Middle frontal gyrus (tissue), 1 donor: Measurements from ENCODE around the gene YIPF1.
"Not testable (repeated sequence)": the region's sequence is repeated elsewhere in the genome, so short reads cannot be mapped to it uniquely, and the experiment has no call there.

Experiments
- DNase-seq: peaks from one replicate; pipeline ENCODE4 v3.0.0-alpha.2; 2015; ENCODE audit warnings: low spot score; ENCODE audit errors: extremely low spot score

The YIPF1 gene

GRCh38 chr1:53842347-53842746 lies 47.2 kb downstream of the YIPF1 start:
- no peak for DNase-seq

- DNase-seq, result no peak
These were observed 51.0 kb downstream of the YIPF1 start for GRCh38 chr1:53838654-53838974.

- DNase-seq, result peak; percentile 92
These were observed 51.5 kb downstream of the YIPF1 start, which contains the start of gene NDC1 for GRCh38 chr1:53837924-53838653. Gene NDC1 (minus strand): TSS chr1:53838296. CDS start chr1:53838261, 35 bp downstream.

GRCh38 chr1:53837646-53837923 lies 52.0 kb downstream of the YIPF1 start:
- no peak for DNase-seq

GRCh38 chr1:53835491-53835890 lies 54.1 kb downstream of the YIPF1 start:
- no peak for DNase-seq

GRCh38 chr1:53834776-53835175 lies 54.8 kb downstream of the YIPF1 start:
- no peak for DNase-seq

GRCh38 chr1:53833393-53833792 lies 56.2 kb downstream of the YIPF1 start:
- no peak for DNase-seq

GRCh38 chr1:53826367-53826766 lies 63.2 kb downstream of the YIPF1 start:
- DNase-seq, result no peak

GRCh38 chr1:53825306-53825705 lies 64.3 kb downstream of the YIPF1 start:
- no peak for DNase-seq

GRCh38 chr1:53822931-53823330 lies 66.7 kb downstream of the YIPF1 start:
- no peak for DNase-seq

- no peak for DNase-seq
These were observed 68.2 kb downstream of the YIPF1 start for GRCh38 chr1:53821380-53821779.

- DNase-seq, result no peak
These were observed 70.2 kb downstream of the YIPF1 start for GRCh38 chr1:53819387-53819786.

GRCh38 chr1:53816584-53816983 lies 73.0 kb downstream of the YIPF1 start:
- not testable (repeated sequence) for DNase-seq

- not testable (repeated sequence) for DNase-seq
These were observed 74.1 kb downstream of the YIPF1 start for GRCh38 chr1:53815484-53815883.

GRCh38 chr1:53811414-53811851 lies 78.2 kb downstream of the YIPF1 start:
- DNase-seq, result no peak

- DNase-seq, result no peak
These were observed 79.1 kb downstream of the YIPF1 start for GRCh38 chr1:53810497-53810896.

GRCh38 chr1:53810007-53810406 lies 79.6 kb downstream of the YIPF1 start:
- DNase-seq, result no peak

- DNase-seq, result no peak
These were observed 81.7 kb downstream of the YIPF1 start for GRCh38 chr1:53807916-53808315.

- no peak for DNase-seq
These were observed 84.6 kb downstream of the YIPF1 start for GRCh38 chr1:53804791-53805505.

GRCh38 chr1:53804181-53804580 lies 85.4 kb downstream of the YIPF1 start:
- no peak for DNase-seq
